ENCODE measurements around the gene CNTN5.

The CNTN5 gene

DNA sequence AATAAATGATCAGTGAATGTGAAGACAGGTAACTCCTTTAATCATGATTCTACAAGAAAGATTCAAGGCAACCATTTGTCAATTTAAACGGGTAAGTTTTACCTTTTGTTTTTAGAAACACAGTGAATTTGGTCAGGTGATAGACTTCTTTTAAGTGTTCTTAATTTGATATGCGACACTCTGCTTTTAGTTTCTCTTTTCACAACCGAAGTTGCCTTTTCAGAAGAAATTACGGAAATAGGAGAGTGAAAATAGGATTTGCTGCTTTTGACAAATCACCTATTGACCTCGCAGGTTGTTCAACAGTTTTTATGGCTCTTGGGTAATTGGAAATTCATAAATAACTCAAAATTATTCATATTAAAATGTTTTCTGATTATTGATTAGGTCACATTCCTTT is 142.1 kb downstream of the CNTN5 start:
- no peak for DNase-seq (ENCODE audit: extremely low read depth in 1 of 2, low read depth in 1 of 2)

GRCh38 chr11:99170591-99170990 is 149.8 kb downstream of the CNTN5 start:
- DNase-seq (ENCODE audit: extremely low read depth in 1 of 2, low read depth in 1 of 2): no peak

- DNase-seq (ENCODE audit: extremely low read depth in 1 of 2, low read depth in 1 of 2): no peak
These were observed 150.6 kb downstream of the CNTN5 start for GRCh38 chr11:99171330-99171729.

GRCh38 chr11:99176430-99176829 is 155.7 kb downstream of the CNTN5 start:
- DNase-seq (ENCODE audit: extremely low read depth in 1 of 2, low read depth in 1 of 2): no peak

- no peak for DNase-seq (ENCODE audit: extremely low read depth in 1 of 2, low read depth in 1 of 2)
These were observed 156.7 kb downstream of the CNTN5 start for GRCh38 chr11:99177446-99177845.

- DNase-seq (ENCODE audit: extremely low read depth in 1 of 2, low read depth in 1 of 2): no peak
These were observed 163.4 kb downstream of the CNTN5 start for GRCh38 chr11:99184146-99184545.

GRCh38 chr11:99188221-99188620 is 167.5 kb downstream of the CNTN5 start:
- DNase-seq (ENCODE audit: extremely low read depth in 1 of 2, low read depth in 1 of 2): no peak

GRCh38 chr11:99192716-99193115 is 172.0 kb downstream of the CNTN5 start:
- DNase-seq (ENCODE audit: extremely low read depth in 1 of 2, low read depth in 1 of 2): no peak

DNA sequence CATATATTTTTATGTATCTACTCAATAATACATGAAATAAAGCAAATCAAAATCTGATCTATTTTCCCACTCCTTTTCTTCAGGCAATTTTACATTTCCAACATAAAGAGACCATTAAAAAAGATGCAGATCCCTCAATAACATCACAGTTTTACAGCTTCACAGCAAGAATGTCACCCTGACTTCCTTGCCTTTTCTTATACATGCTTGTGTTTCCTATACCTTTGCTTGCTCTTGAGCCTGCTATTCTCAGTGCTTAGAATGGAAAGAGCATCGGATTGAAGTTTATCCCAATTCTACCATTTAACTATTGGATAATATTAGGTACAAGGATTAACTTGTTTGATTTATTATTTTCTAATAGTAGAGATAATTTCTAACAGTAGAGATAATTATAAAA is 176.7 kb downstream of the CNTN5 start:
- DNase-seq (ENCODE audit: extremely low read depth in 1 of 2, low read depth in 1 of 2): no peak

- no peak for DNase-seq (ENCODE audit: extremely low read depth in 1 of 2, low read depth in 1 of 2)
These were observed 177.5 kb downstream of the CNTN5 start for GRCh38 chr11:99198215-99198614.

DNA sequence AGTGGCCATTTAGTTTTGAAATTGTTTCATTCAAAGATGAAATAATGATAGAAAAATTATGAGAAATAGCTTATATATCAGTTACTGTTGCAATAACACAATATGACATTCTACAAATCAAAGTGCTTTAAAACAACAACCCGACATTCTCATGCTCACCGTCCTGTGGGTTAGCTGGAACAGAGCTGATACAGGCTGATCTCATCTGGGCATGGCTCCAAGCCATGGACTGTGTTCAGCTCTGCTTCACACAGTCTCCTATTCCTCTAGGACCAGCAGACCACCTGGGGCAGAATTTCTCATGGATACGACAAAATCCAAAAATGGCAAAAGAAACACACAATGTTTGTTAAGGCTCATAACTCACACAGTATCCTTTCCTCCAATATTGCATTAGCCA is 178.6 kb downstream of the CNTN5 start:
- no peak for DNase-seq (ENCODE audit: extremely low read depth in 1 of 2, low read depth in 1 of 2)

- no peak for DNase-seq (ENCODE audit: extremely low read depth in 1 of 2, low read depth in 1 of 2)
These were observed 180.0 kb downstream of the CNTN5 start for GRCh38 chr11:99200720-99201119.

- no peak for DNase-seq (ENCODE audit: extremely low read depth in 1 of 2, low read depth in 1 of 2)
These were observed 188.1 kb downstream of the CNTN5 start for GRCh38 chr11:99208813-99209212.

DNA sequence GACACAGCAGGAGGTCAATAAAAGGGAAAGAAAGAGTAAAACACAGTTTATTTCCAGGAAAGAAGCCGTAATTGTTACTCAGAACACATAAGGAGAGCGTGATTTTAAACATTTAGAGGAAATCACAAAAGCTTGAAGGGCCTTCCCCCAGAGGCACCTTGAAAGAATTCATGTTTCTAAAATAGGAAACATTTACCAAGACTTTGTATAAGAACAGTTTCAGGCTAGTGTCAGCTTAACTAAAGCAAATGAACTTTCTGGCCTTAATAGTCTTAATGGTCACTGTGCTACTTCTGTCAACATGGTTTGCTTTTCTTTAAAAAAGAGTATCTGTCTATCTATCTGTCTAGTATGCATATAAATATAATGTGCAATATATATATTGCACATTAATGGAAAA is 208.8 kb downstream of the CNTN5 start:
- no peak for DNase-seq (ENCODE audit: extremely low read depth in 1 of 2, low read depth in 1 of 2)

- no peak for DNase-seq (ENCODE audit: extremely low read depth in 1 of 2, low read depth in 1 of 2)
These were observed 213.8 kb downstream of the CNTN5 start for GRCh38 chr11:99234534-99234933.

- no peak for DNase-seq (ENCODE audit: extremely low read depth in 1 of 2, low read depth in 1 of 2)
These were observed 217.7 kb downstream of the CNTN5 start for GRCh38 chr11:99238401-99238800.

- no peak for DNase-seq (ENCODE audit: extremely low read depth in 1 of 2, low read depth in 1 of 2)
These were observed 219.7 kb downstream of the CNTN5 start for GRCh38 chr11:99240192-99241030.

DNA sequence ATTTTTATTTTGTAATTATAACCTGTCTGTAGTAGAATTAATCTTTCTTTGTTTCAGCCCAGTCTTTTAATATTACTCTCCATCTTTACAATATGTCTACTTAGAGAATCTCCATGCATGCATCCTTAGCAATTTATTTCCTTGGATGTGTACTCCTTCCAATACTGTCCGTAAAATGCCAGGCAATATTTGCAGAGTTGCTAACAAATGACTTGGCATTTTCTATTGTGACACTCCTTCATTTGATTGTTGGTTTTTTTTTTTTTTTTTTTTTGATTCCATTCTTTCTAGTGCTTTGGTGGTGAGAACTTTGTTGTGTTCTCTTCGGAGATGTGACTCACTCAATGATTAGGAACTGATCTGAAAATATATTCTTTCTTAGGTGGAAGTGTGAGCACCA is 220.3 kb downstream of the CNTN5 start:
- no peak for DNase-seq (ENCODE audit: extremely low read depth in 1 of 2, low read depth in 1 of 2)

DNA sequence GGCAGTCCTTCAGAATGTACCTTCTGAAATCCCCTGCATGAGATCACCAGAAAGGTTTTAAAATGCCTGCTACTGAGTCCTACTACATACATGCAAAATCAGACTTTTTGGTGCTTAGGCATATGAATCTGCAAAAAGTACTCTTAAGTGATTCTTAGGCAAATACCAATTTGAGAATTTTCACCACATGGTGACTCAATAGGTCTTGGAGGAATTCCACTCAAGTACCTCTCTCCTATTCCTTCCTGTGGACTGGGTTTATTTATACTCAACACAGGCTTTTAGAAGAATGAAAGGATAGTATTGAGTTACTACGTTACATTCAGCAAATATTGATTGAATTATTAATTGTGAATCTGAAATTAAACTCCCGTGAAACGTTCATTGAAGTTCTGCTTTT is 223.9 kb downstream of the CNTN5 start:
- no peak for DNase-seq (ENCODE audit: extremely low read depth in 1 of 2, low read depth in 1 of 2)

DNA sequence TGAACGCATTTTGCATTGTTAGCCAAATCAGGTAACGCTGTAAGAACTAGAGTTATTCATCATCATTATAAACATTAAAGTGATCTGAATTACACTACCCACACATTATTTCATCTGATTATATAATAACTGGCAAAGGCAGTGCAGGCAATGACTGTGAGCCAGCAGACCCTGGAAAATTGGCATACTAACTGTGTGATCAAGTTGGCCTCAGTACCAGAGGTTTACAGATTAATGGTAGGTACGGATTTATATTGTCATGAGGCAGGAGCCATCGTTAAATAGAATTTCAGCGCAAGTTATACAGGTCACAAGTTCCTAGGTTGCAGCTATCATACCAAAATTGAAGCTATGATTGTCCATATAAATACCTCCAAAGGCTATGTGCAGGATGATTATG is 225.4 kb downstream of the CNTN5 start:
- DNase-seq (ENCODE audit: extremely low read depth in 1 of 2, low read depth in 1 of 2): no peak

DNA sequence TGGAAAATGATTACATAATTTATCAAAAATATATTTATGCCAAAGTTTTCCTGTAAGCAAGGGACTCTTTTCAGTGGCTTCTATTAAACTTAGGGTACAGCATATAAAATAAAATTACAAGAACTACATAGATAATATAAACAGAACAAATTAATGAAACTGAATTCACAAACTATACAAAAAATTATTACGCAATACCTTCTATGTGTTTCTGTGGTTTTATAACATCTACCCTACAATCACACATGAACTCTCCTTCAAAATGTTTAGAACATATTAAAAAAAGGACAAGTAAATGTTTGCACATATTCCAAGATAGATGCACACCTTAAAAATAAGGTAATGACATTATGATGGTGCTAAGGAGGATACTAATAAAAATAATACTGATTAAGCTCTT is 235.9 kb downstream of the CNTN5 start:
- DNase-seq (ENCODE audit: extremely low read depth in 1 of 2, low read depth in 1 of 2): no peak

DNA sequence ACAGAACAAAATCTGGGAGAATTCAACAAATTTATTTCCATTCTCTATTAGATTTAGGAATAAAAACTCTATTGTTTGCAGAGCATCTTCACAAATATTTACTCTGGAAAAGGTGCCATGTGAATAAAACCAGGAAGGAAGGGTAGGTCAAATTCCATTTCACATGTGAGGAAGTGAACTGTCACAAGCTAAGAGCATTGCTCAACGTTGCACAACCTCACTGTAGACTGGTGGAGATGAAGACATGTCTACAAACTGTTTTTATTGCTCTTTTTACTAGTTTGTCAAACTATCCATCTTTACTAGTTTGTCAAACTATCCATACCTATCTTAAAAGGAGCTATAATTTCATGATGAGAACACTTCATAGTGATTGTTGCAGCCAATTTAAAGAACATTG is 236.4 kb downstream of the CNTN5 start:
- no peak for DNase-seq (ENCODE audit: extremely low read depth in 1 of 2, low read depth in 1 of 2)

DNA sequence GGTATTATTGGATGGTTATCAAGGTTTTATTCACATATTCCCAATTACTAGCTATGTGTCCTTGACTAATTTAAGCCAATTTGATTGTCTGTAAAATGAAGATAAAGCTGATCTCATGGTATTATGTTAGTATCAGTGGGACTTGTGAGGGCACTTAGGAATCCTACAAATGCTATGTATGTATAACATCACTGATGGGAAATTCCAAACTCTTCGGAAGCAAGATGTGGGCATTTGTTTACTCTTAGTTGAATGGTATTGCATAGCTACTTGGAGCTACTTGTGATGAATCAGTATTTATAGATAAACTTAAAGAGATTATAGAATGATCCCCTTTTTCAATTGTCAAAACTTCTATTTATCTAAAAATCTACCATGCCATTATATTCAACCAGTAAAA is 239.9 kb downstream of the CNTN5 start:
- no peak for DNase-seq (ENCODE audit: extremely low read depth in 1 of 2, low read depth in 1 of 2)
